GM10248 (cell line): ENCODE data around the gene ANAPC5.
A peak's percentile ranks its signal among the peaks of the same experiment; 100 is the strongest.

ENCODE experiments used
- CTCF ChIA-PET: fragments of 300-600 bp; sonication (Branson Sonifier 250); formaldehyde crosslinking; extraction: SDS; loops from one replicate; lab custom pipeline; 2021; ENCODE audit warnings: antibody characterized with exemption; lab: Yijun Ruan, JAX
- POLR2A ChIA-PET: fragments of 350-650 bp; sonication (Branson Sonifier 250); formaldehyde crosslinking; extraction: SDS; loops from one replicate; lab custom pipeline; 2020; ENCODE audit warnings: antibody characterized with exemption; lab: Yijun Ruan, JAX
- DNase-seq: peaks from one replicate; pipeline ENCODE4 v3.0.0; 2012; ENCODE audit errors: extremely low spot score
- CTCF ChIP-seq: IDR thresholded peaks from 2 replicates; pipeline ENCODE4 v1.5.1; 2012; ENCODE audit warnings: mild to moderate bottlenecking, low read depth; ENCODE audit errors: extremely low read depth, missing control alignments, control extremely low read depth

The ANAPC5 gene

GRCh38 chr12:121352682-121353018 lies 439 bp upstream of the ANAPC5 start:
- no peak for DNase-seq
- ChIA-PET CTCF (interaction anchor here (10.2 kb wide), 1 partner anchor 17 kb away, joined by 107 read pairs; no protein-coding TSS in a partner anchor), POLR2A (interaction anchor here (0.6 to 1.1 kb wide), 3 partner anchors 12 to 753 kb away, joined by 3 to 5 read pairs (median 4); no protein-coding TSS in a partner anchor)
- TF ChIP-seq CTCF = no peak

GRCh38 chr12:121346747-121347146 lies 5.5 kb downstream of the ANAPC5 start:
- TF ChIP-seq CTCF = no peak

GRCh38 chr12:121345151-121345815 lies 6.9 kb downstream of the ANAPC5 start:
- POLR2A ChIA-PET = no interaction called here
- DNase-seq = no peak
- CTCF ChIA-PET = interaction anchor here (0.8 to 10.2 kb wide), 3 partner anchors 10 to 24 kb away, joined by 3 to 107 read pairs (median 8); no protein-coding TSS in a partner anchor
- TF ChIP-seq CTCF = no peak

More at GRCh38 chr12:121346747-121347146, 5.5 kb downstream of the ANAPC5 start:
- POLR2A ChIA-PET = interaction anchor here (0.6 kb wide), 1 partner anchor 30 kb away, joined by 3 read pairs; no protein-coding TSS in a partner anchor
- no peak for DNase-seq
- CTCF ChIA-PET = interaction anchor here (1.4 to 10.2 kb wide), 3 partner anchors 11 to 79 kb away, joined by 3 to 107 read pairs (median 8); no protein-coding TSS in a partner anchor

GRCh38 chr12:121344506-121344905 lies 7.7 kb downstream of the ANAPC5 start:
- no peak for TF ChIP-seq CTCF
- CTCF ChIA-PET = interaction anchor here (0.8 to 10.2 kb wide), 2 partner anchors 9 to 25 kb away, joined by 3 to 107 read pairs; no protein-coding TSS in a partner anchor
- DNase-seq = no peak
- POLR2A ChIA-PET = no interaction called here

GRCh38 chr12:121337416-121337815 lies 14.8 kb downstream of the ANAPC5 start:
- POLR2A ChIA-PET = no interaction called here
- no peak for DNase-seq
- no peak for TF ChIP-seq CTCF
- CTCF ChIA-PET = interaction anchor here (1.3 to 6.9 kb wide), 2 partner anchors 10 to 105 kb away, joined by 5 to 107 read pairs; partner anchors contain the start of gene ANAPC5

- ChIA-PET CTCF (interaction anchor here (0.7 to 6.9 kb wide), 32 partner anchors 10 to 351 kb away, joined by 3 to 107 read pairs (median 4); partner anchors contain the start of genes ANAPC5 and RNF34), POLR2A (no interaction called here)
Observed at GRCh38 chr12:121334513-121335343, 17.5 kb downstream of the ANAPC5 start.

More at GRCh38 chr12:121334513-121335343, 17.5 kb downstream of the ANAPC5 start:
- TF ChIP-seq CTCF = peak; percentile 88
- DNase-seq = peak; percentile 72
